K562 (cell line): ENCODE data around the gene FLT1. TPM values are rescaled to one million over a fixed set of nuclear protein-coding genes. Genes with fewer than 3 reads are reported as not detected.

ENCODE experiments used
- ATAC-seq: fragments of 200-7000 bp; cut with Tn5 transposase; 3 replicates; pipeline ENCODE4 v1.9.1; 2020; ENCODE audit warnings: moderate library complexity
- BruUV-seq: library from RNA; stranded (reverse); fragments of 400-500 nt; replicated peaks from 2 replicates; lab custom pipeline; 2021; lab: Mats Ljungman, UMichigan
- CTCF ChIA-PET: fragments of 300-600 bp; formaldehyde crosslinking; extraction: SDS; loops from one replicate; lab custom pipeline; 2021; ENCODE audit warnings: low intra/inter-chr PET ratio; lab: Yijun Ruan, JAX
- POLR2A ChIA-PET: fragments of 300-600, 350-650 bp; sonication (Branson Sonifier 250); formaldehyde crosslinking; extraction: SDS; loops from one replicate; lab custom pipeline; 2021; ENCODE audit warnings: antibody characterized with exemption, inconsistent platforms; lab: Yijun Ruan, JAX
- DNase-seq, 4 experiments: peaks; one replicate each; pipeline versions ENCODE4 v3.0.0 to v3.0.0-alpha.2; 2011 to 2018; ENCODE audit warnings: low spot score in 3 of 4, mixed read lengths in 3 of 4; ENCODE audit errors: extremely low read depth in 1 of 4
- FAIRE-seq: peaks from 2 replicates; lab custom pipeline; 2011; peaks lifted over from hg19 to GRCh38; lab: Jason Lieb, UNC
- H2AFZ ChIP-seq: 2 replicates; pipeline ENCODE4 v1.6.0; 2011; ENCODE audit warnings: low read depth, low read length, control low read depth, inconsistent platforms
- H3K27ac ChIP-seq: fragments of 200-600 bp; 3 replicates; pipeline ENCODE4 v1.8.0; 2011; ENCODE audit warnings: low read depth, mild to moderate bottlenecking, control low read depth, inconsistent platforms, low read length, moderate library complexity, mixed read lengths; ENCODE audit errors: extremely low read depth
- H3K27me3 ChIP-seq, 2 experiments: fragments of 300-600 bp in 1 of 2; 2 replicates in 1 of 2; 3 replicates in 1 of 2; pipeline versions ENCODE4 v1.6.0 to v1.8.0; 2011; ENCODE audit warnings: inconsistent platforms in 2 of 2, low read length in 2 of 2, mild to moderate bottlenecking in 1 of 2, mixed read lengths in 1 of 2, moderate library complexity in 1 of 2; ENCODE audit not compliant: control insufficient read depth in 2 of 2, insufficient read depth in 2 of 2
- H3K36me3 ChIP-seq: fragments of 300-600 bp; 3 replicates; pipeline ENCODE4 v1.8.0; 2011; ENCODE audit warnings: mild to moderate bottlenecking, low read length, inconsistent platforms; ENCODE audit not compliant: control insufficient read depth, insufficient read depth
- H3K4me1 ChIP-seq, 2 experiments: fragments of 200-600 bp in 1 of 2; replicated peaks in 1 of 2; 2 replicates in 1 of 2; 3 replicates in 1 of 2; pipeline versions ENCODE4 v1.5.1 to v1.8.0; 2011; ENCODE audit warnings: inconsistent platforms in 2 of 2, low read length in 2 of 2, mild to moderate bottlenecking in 1 of 2, mixed read lengths in 1 of 2, moderate library complexity in 1 of 2; ENCODE audit not compliant: control insufficient read depth in 2 of 2, insufficient read depth in 2 of 2
- H3K4me2 ChIP-seq: 2 replicates; pipeline ENCODE4 v1.6.1; 2011; ENCODE audit warnings: low read length, control low read depth, inconsistent platforms, mixed read lengths; ENCODE audit not compliant: insufficient read depth
- H3K4me3 ChIP-seq: fragments of 200-600 bp; sonication (generic), shearing (Covaris generic); 2 replicates; pipeline ENCODE4 v1.5.1; 2016; ENCODE audit warnings: control low read depth, inconsistent platforms
- H3K79me2 ChIP-seq: fragments of 200-600 bp; 3 replicates; pipeline ENCODE4 v1.8.0; 2011; ENCODE audit warnings: low read length, inconsistent platforms; ENCODE audit not compliant: control insufficient read depth, insufficient read depth
- H3K9ac ChIP-seq, 2 experiments: 2 replicates each; pipeline versions ENCODE4 v1.6.0 to v1.6.1; 2011; ENCODE audit warnings: low read depth in 2 of 2, low read length in 2 of 2, control low read depth in 1 of 2, inconsistent platforms in 1 of 2, mild to moderate bottlenecking in 1 of 2, mixed read lengths in 1 of 2; ENCODE audit not compliant: insufficient read depth in 1 of 2
- H3K9me1 ChIP-seq: one replicate; pipeline ENCODE4 v1.6.0; 2011; ENCODE audit warnings: inconsistent platforms, mild to moderate bottlenecking, low read length, moderate library complexity; ENCODE audit not compliant: control insufficient read depth, insufficient read depth
- H3K9me3 ChIP-seq: replicated peaks from 2 replicates; pipeline ENCODE4 v1.5.1; 2011; ENCODE audit warnings: low read depth, low read length, inconsistent platforms; ENCODE audit not compliant: control insufficient read depth, insufficient read depth
- H4K20me1 ChIP-seq: replicated peaks from 2 replicates; pipeline ENCODE4 v1.6.1; 2011; ENCODE audit warnings: low read length, inconsistent platforms, mixed read lengths; ENCODE audit not compliant: control insufficient read depth, insufficient read depth
- KLF10 ChIP-seq: fragments of 250-450 bp; sonication (Bioruptor Pico); IDR thresholded peaks from 2 replicates; pipeline ENCODE4 v1.6.1; 2021; ENCODE audit warnings: matching md5 sums
- TAF9B ChIP-seq: fragments of 450-650 bp; IDR thresholded peaks from 2 replicates; pipeline ENCODE4 v1.6.1; 2018; ENCODE audit warnings: mild to moderate bottlenecking; ENCODE audit not compliant: partially characterized antibody
- TRIM24 ChIP-seq, 2 experiments: fragments of 450-650 bp; IDR thresholded peaks; 2 replicates each; pipeline ENCODE4 v1.6.1; 2016
- ZNF184 ChIP-seq: sonication (generic); formaldehyde crosslinking; IDR thresholded peaks from 2 replicates; pipeline ENCODE4 v1.5.0; 2020; ENCODE audit warnings: missing genetic modification reagents
- WGBS: fragments of 100-300 bp; shearing (Covaris generic); methylation state at CpG from one replicate; pipeline ENCODE4 v1.1.6; 2016; ENCODE audit warnings: low coverage, mixed read lengths; ENCODE audit not compliant: insufficient coverage; ENCODE audit errors: missing lambda C conversion rate; 5-methylcytosine and 5-hydroxymethylcytosine counted together
- in situ Hi-C: fragments of 300-500 bp; cut with MboI; formaldehyde crosslinking; loops from 4 replicates; pipeline ENCODE4 v1.15.0; 2018; ENCODE audit warnings: inconsistent platforms, mixed read lengths
- intact Hi-C: fragments of 100-400 bp; cut with micrococcal nuclease; formaldehyde crosslinking; loops from 2 replicates; pipeline ENCODE4 v1.14.2; 2022
- polyA plus RNA-seq, 8 experiments: library from polyadenylated mRNA; depleted of rRNA in 4 of 8; stranded (reverse) in 5 of 8; unstranded in 3 of 8; fragments of >200 nt; fragmentation: Nextera tagmentation in 2 of 8; fragmentation: Illumina TruSeq in 1 of 8; extraction: Ambion mirVana in 2 of 8; extraction: Trizol in 1 of 8; gene quantifications; 2 replicates each; pipeline versions ENCODE4 v1.2.1 to v1.2.3, GENCODE V29; 2011 to 2014; ENCODE audit warnings: inconsistent platforms in 1 of 8, missing spikeins in 1 of 8
- total RNA-seq, 7 experiments: library from RNA; depleted of rRNA in 6 of 7; stranded (reverse); fragments of >200 nt in 6 of 7; fragmentation: Illumina TruSeq in 2 of 7; extraction: Trizol in 2 of 7; gene quantifications; 2 replicates each; pipeline versions ENCODE4 v1.2.1 to v1.2.3, GENCODE V29; 2011 to 2021; ENCODE audit warnings: low replicate concordance in 1 of 7
- TF ChIP-seq, protein P1 (sequence below): fragments of 200-800 bp; sonication (Bioruptor generic); IDR thresholded peaks from 2 replicates; pipeline ENCODE4 v1.6.1; 2017; ENCODE audit warnings: missing genetic modification characterization, missing compliant biosample characterization
- TF ChIP-seq, protein P2 (sequence below), 2 experiments: fragments of 450-650 bp; formaldehyde crosslinking in 1 of 2; IDR thresholded peaks; 2 replicates each; pipeline versions ENCODE4 v1.4.0 to v1.6.1; 2014 to 2020; ENCODE audit warnings: mild to moderate bottlenecking in 2 of 2, borderline replicate concordance in 1 of 2, low read depth in 1 of 2

FLT1 gene
- total and polyA plus RNA-seq, 9 of the 15 experiments (the other 6 are each of a cell fraction or from before 2014, with no cell fraction given), result 0.01 to 2.0 (median 0.22) TPM

DNA sequence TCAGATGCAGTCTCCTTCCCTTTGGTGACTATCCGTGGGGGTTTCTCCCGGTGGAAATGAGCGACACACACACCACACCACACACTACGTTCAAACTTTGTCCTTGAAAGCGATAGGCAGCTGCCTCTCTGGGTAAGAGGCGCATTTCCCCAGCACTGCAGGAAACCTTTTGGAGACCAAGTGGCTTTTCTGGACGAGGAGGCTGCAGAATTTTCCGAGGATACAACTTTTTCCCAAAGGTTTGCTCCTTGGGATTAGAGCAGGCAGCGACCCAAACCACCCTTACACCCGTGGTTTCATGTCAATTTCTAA lies 38.2 kb upstream of the FLT1 start:
- ATAC-seq, result no peak
- in situ Hi-C loops, result no loop called here
- TF ChIP-seq, protein P1, sequence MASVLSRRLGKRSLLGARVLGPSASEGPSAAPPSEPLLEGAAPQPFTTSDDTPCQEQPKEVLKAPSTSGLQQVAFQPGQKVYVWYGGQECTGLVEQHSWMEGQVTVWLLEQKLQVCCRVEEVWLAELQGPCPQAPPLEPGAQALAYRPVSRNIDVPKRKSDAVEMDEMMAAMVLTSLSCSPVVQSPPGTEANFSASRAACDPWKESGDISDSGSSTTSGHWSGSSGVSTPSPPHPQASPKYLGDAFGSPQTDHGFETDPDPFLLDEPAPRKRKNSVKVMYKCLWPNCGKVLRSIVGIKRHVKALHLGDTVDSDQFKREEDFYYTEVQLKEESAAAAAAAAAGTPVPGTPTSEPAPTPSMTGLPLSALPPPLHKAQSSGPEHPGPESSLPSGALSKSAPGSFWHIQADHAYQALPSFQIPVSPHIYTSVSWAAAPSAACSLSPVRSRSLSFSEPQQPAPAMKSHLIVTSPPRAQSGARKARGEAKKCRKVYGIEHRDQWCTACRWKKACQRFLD, result no peak
- TF ChIP-seq, protein P2, sequence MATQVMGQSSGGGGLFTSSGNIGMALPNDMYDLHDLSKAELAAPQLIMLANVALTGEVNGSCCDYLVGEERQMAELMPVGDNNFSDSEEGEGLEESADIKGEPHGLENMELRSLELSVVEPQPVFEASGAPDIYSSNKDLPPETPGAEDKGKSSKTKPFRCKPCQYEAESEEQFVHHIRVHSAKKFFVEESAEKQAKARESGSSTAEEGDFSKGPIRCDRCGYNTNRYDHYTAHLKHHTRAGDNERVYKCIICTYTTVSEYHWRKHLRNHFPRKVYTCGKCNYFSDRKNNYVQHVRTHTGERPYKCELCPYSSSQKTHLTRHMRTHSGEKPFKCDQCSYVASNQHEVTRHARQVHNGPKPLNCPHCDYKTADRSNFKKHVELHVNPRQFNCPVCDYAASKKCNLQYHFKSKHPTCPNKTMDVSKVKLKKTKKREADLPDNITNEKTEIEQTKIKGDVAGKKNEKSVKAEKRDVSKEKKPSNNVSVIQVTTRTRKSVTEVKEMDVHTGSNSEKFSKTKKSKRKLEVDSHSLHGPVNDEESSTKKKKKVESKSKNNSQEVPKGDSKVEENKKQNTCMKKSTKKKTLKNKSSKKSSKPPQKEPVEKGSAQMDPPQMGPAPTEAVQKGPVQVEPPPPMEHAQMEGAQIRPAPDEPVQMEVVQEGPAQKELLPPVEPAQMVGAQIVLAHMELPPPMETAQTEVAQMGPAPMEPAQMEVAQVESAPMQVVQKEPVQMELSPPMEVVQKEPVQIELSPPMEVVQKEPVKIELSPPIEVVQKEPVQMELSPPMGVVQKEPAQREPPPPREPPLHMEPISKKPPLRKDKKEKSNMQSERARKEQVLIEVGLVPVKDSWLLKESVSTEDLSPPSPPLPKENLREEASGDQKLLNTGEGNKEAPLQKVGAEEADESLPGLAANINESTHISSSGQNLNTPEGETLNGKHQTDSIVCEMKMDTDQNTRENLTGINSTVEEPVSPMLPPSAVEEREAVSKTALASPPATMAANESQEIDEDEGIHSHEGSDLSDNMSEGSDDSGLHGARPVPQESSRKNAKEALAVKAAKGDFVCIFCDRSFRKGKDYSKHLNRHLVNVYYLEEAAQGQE (IDR thresholded peaks at IDR 0.05; ENCODE audit: borderline replicate concordance), result no peak
- TF ChIP-seq, protein P2 (CRISPR knock-in tag; IDR thresholded peaks at IDR 0.05; ENCODE audit: low read depth), result no peak
- TF ChIP-seq ZNF184, result no peak
- TF ChIP-seq KLF10 (CRISPR knock-in tag), result no peak
- TF ChIP-seq TRIM24 (IDR thresholded peaks at IDR 0.05), result 0 out of 4 replicates have a peak, but pooled peaks have one; percentile 0 to 2
- no peak for TF ChIP-seq TAF9B

More for the DNA sequence above, 38.2 kb upstream of the FLT1 start:
- CTCF ChIA-PET, result no interaction called here
- H3K4me3 ChIP-seq, result peak overlapping the region; percentile 53
- POLR2A ChIA-PET, result interaction anchor here (0.8 to 1.1 kb wide), 2 partner anchors 12 to 86 kb away, joined by 3 to 6 read pairs; no protein-coding TSS in a partner anchor
- H3K9me3 ChIP-seq, result peaks cover 12% of the 10 kb centered on the region
- no TSS peak for BruUV-seq
- H3K9ac ChIP-seq, result peak overlapping the region; percentile 75 to 90
- peak overlapping the region; percentile 80 for H3K4me2 ChIP-seq
- peaks cover 4 to 21% of the 10 kb centered on the region in 2 experiments; a peak in 4 of 5 replicates for H3K4me1 ChIP-seq
- peak overlapping the region; percentile 99 for H2AFZ ChIP-seq
- no peaks in the 10 kb centered on the region for H3K9me1 ChIP-seq
- peak overlapping the region; percentile 90 for H3K27ac ChIP-seq
- intact Hi-C loops, result no loop called here
- H3K79me2 ChIP-seq, result no peaks in the 10 kb centered on the region
- DNase-seq (no peak), FAIRE-seq (peak; percentile 75)
- no peaks in the 10 kb centered on the region for H3K27me3 ChIP-seq
- 10% methylated on average over 10 of the region's 10 CpGs for WGBS
- H4K20me1 ChIP-seq, result no peaks in the 10 kb centered on the region
- H3K36me3 ChIP-seq, result no peaks in the 10 kb centered on the region
